HG02981 (cell line): ENCODE measurements around the gene MLX.
"Not testable (repeated sequence)": the region's sequence is repeated elsewhere in the genome, so short reads cannot be mapped to it uniquely, and the experiment has no call there.

Source experiments
- ATAC-seq: cut with Tn5 transposase; IDR thresholded peaks from one replicate; pipeline ENCODE4 v1.9.1; 2021; ENCODE audit warnings: mild to moderate bottlenecking, moderate library complexity; ENCODE audit not compliant: unreplicated experiment

Gene MLX

DNA sequence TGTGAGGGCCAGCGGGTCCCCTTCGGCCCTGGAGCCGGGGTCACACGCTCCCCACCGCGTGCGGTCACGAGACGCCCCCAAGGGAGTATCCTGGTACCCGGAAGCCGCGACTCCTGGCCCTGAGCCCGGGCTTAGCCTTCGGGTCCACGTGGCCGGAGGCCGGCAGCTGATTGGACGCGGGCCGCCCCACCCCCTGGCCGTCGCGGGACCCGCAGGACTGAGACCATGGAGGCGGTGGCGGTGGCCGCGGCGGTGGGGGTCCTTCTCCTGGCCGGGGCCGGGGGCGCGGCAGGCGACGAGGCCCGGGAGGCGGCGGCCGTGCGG is 30.9 kb upstream of the MLX start, which contains the start of gene NAGLU:
TSS of gene NAGLU (plus strand) at position 194 of the 324 bp plus-strand sequence. CDS start at position 226, 32 bp downstream.
- ATAC-seq = peak; percentile 80

DNA sequence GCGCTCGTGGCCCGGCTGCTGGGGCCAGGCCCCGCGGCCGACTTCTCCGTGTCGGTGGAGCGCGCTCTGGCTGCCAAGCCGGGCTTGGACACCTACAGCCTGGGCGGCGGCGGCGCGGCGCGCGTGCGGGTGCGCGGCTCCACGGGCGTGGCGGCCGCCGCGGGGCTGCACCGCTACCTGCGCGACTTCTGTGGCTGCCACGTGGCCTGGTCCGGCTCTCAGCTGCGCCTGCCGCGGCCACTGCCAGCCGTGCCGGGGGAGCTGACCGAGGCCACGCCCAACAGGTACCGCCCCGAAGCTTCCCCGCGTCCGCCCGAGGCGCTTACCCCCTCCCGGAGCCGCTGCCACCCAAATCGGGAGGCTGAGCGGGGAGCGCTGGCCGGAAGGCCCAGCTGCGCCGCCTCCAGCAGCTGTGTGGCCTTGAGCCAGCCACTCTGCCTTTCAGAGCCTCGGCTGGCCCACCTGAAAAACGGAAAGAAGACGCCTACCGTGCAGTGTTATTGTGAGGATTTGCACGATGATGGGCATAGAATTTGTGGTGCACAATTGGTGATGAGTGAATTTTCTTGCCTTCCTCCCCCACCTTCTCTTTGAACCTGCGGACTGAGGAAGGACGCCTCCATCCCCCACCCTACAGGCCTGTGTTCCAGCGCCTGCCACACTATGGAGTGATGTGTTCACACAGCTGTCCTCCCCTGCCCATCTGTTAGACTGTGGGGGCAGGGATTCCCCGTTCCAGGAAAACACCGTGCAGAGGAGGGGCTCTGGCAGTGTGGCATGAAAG is 30.3 kb upstream of the MLX start:
- ATAC-seq = peak; percentile 56

DNA sequence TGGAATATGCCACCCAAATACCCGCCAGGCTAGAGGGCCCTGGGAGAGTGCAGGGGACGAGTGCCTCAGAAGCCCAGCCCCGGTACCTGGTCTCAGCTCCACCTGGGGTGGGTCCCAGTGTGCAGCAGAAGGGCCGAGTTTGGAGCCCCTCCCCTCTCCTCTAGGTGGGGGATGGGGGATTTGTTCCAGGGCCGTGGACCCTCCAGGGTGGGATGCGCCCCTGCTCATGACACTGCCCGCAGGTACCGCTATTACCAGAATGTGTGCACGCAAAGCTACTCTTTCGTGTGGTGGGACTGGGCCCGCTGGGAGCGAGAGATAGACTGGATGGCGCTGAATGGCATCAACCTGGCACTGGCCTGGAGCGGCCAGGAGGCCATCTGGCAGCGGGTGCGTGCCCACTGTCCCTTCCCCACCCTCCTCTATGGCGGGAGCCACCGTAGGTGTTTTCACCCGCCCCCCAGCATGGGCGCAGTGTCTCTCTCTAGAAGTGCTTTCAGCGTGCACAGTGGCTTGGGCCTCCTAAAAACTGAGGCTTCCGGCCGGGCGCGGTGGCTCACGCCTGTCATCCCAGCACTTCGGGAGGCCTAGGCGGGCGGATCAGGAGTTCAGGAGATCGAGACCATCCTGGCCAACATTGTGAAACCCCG is 29.6 kb upstream of the MLX start:
- no peak for ATAC-seq

DNA sequence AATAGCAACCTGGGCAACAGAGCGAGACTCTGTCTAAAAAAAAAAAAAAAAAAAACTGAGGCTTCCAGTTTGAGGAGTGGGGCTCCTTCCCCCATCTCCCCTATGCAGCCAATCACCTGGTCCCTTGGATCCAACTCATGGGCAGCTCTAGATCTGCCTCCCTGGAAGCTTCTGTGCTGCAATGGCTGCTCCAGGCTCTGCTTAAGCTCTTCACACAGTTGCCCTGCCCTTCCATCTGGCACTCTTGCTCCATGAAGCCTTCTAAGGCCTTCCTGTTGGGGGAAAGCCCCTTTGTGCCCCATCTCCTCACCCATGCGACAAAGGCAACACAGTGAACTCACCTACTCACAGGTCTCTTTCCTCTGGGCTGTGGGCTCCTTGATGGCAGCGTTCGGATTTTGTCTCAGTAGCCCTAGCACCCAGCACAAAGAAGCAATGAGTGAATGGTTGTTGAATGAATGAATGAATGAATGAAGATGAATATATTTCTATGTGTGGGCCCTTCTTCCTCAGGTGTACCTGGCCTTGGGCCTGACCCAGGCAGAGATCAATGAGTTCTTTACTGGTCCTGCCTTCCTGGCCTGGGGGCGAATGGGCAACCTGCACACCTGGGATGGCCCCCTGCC is 29.0 kb upstream of the MLX start:
- ATAC-seq = no peak

DNA sequence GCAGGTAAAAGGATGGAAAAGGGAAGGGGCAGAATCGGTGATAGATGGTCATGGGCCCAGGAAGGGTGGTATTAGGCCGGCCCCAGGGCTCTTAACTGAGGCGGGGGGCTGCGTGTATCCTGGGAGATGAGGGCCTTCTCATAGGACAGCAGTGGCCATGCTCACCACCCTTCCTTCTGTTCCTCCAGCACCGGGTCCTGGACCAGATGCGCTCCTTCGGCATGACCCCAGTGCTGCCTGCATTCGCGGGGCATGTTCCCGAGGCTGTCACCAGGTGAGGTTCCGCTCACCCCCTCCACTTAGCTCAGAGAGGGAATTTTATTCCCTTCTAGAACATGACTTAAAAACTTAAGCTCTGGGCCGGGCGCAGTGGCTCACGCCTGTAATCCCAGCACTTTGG is 28.4 kb upstream of the MLX start:
- ATAC-seq = no peak

DNA sequence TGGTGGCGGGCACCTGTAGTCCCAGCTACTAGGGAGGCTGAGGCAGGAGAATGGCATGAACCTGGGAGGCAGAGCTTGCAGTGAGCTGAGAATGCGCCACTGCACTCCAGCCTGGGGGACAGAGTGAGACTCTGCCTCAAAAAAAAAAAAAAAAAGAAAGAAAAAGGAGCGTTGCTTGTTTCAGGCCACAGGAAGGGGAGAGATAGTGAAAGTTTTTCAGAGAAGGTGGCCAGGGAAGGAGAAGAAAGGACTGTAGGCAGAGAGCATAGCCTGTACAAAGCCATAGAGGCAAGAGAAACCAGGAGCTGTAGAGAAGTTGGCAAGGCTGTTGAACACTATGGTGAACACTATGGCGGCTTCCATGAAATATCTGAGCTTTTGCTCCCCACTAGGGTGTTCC is 26.3 kb upstream of the MLX start:
- not testable (repeated sequence) for ATAC-seq

DNA sequence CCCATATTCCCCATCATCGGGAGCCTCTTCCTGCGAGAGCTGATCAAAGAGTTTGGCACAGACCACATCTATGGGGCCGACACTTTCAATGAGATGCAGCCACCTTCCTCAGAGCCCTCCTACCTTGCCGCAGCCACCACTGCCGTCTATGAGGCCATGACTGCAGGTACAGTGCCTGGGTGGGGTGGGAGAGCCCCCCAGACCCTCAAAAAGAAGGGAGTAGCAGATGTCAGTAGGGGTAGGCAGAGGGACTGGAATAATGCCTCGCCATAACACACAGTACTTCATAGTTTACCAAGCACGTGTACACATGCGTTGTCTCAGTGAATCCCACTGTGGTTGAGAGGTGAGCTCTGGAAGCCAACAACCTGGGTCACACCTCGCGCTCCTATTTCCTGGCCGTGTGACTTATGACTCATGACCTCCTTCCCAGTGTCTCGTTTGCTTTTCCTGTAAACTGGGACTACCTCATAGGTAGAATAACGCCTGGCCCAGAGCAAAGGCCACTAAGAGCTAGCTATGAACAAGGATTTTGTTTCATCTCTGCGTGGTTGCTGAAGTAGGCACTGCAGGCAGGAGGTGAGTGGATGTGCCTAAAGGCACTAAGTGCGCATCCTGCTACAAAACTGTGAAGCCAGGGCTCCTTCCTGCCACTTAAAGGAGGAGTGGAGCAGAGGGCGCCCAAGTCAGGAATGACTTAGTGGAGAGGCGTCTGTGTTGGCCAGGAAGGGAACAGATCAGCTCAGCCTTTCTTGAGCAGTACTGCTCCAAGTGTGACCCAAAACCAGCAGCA is 25.7 kb upstream of the MLX start:
- no peak for ATAC-seq

DNA sequence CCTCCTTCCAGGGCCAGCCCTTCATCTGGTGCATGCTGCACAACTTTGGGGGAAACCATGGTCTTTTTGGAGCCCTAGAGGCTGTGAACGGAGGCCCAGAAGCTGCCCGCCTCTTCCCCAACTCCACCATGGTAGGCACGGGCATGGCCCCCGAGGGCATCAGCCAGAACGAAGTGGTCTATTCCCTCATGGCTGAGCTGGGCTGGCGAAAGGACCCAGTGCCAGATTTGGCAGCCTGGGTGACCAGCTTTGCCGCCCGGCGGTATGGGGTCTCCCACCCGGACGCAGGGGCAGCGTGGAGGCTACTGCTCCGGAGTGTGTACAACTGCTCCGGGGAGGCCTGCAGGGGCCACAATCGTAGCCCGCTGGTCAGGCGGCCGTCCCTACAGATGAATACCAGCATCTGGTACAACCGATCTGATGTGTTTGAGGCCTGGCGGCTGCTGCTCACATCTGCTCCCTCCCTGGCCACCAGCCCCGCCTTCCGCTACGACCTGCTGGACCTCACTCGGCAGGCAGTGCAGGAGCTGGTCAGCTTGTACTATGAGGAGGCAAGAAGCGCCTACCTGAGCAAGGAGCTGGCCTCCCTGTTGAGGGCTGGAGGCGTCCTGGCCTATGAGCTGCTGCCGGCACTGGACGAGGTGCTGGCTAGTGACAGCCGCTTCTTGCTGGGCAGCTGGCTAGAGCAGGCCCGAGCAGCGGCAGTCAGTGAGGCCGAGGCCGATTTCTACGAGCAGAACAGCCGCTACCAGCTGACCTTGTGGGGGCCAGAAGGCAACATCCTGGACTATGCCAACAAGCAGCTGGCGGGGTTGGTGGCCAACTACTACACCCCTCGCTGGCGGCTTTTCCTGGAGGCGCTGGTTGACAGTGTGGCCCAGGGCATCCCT is 23.5 kb upstream of the MLX start:
- ATAC-seq = no peak

DNA sequence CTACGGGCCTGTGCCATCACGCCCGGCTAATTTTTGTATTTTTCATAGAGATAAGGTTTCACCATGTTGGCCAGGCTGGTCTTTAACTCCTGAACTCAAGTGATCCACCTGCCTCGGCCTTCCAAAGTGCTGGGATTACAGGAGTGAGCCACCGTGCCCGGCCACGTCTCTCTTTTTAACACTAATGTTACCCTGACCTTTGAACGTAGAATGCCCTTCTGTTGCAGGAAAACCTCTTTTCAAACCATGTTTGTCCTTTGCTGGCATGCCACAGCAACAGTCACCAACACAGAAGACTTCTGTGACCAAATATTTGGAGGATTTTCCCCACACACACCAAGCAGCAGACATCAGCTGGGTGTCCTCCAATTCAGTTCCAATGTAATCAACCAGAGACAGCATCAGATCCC is 22.0 kb upstream of the MLX start:
- no peak for ATAC-seq

DNA sequence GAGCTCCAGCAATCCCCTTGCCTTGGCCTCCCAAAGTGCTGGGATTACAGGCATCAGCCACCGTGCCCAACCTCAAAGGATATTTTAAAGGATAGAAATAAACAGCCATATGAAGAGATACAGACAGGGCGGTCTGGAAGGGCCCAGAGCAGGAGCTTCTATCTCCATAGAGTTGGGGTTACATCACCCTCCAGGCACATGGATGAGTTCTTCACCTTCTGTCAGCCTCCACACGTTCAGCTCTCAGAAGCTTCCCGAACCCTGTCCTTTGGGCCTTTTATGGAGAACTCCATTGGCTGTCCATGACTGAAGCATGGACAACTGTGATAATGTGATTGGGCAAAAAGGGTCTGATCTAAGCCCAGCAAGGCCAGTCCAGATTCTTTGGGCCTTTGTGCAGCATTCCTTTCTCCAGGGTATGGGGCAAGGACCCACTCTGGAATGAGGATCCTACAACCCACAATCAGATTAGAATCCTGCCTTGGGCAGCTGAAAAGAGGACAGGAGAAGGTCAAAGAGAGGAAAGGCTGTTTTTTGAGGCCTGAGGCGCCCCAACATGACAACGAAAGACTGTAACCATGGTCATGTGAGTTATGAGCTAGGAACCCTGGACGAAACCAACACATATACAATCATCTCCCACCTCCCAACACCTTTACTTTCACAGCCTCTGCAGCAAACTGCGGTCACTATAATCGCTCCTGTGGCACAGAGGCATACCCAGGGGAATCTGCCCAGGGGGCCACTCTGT is 21.0 kb upstream of the MLX start:
- ATAC-seq = not testable (repeated sequence)

DNA sequence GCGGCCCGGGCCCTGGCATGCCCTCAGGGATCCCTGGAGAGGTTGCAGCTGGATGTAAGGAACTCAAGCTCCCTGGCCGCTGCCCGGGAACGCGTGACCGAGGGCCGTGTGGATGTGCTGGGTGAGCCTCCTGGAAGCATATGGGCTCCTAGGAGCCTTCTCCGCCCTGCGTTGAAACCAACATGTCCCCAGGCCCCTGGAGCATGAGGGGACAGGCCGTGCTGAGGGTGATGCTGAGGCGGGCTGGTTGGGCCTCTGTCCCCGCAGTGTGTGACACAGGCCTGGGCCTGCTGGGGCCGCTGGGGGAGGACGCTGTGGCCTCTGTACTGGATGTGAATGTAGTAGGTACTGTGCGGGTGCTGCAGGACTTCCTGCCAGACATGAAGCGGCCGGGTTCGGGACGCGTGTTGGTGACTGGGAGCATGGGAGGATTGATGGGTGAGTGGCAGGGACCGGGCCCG is 19.9 kb upstream of the MLX start:
- no peak for ATAC-seq

DNA sequence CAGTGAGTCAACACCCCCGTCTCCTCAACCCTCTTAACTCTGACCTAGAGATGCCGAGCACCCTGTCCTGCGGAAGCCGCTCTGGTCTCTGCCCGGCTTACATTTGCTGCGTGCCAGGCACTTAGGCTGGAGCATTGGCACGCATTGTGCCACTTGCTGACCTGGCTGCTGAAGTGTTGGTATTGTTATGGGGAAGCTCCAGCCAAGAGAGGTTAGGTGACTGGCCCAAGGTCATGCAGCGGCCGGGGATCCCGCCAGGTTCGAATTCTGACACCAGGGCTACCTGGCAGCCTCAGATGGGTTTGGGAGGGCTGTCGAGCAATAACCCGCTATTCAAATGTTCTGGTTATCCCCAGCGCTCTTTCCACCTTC is 19.2 kb upstream of the MLX start:
- ATAC-seq = no peak

DNA sequence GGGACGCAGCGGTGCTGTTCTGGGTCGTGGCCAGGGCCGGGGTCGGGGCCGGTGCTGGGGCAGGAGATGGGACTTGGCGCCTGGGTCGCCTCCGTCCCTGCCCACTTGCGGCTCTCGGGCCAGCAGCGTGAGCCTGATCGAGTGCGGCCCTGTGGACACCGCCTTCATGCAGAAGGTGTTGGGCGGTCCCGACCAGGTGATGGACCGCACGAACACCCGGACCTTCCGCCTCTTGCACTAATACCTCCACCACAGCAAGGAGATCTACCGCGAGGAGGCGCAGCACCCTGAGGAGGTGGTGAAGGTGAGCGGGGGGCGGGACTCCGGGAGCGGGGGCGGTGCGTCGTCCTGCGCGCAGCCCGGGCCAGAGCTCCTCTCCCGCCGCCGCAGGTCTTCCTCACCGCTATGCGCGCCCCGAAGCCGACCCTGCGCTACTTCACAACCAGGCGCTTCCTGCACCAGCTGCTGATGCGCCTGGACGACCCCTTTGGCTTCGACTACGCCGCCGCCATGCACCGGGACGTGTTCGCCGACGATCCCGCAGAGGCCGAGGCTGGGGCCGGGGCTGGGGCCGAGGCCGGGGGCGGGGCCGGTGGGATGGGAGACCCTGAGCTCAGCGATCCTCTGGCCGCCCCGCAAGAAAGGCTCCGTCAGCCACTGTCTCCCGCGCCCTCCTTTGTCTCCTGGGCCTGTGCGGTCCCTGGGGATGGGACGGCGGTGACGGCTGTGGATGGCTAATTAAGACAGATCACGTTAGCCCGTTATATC is 18.6 kb upstream of the MLX start:
- ATAC-seq = peak; percentile 54

DNA sequence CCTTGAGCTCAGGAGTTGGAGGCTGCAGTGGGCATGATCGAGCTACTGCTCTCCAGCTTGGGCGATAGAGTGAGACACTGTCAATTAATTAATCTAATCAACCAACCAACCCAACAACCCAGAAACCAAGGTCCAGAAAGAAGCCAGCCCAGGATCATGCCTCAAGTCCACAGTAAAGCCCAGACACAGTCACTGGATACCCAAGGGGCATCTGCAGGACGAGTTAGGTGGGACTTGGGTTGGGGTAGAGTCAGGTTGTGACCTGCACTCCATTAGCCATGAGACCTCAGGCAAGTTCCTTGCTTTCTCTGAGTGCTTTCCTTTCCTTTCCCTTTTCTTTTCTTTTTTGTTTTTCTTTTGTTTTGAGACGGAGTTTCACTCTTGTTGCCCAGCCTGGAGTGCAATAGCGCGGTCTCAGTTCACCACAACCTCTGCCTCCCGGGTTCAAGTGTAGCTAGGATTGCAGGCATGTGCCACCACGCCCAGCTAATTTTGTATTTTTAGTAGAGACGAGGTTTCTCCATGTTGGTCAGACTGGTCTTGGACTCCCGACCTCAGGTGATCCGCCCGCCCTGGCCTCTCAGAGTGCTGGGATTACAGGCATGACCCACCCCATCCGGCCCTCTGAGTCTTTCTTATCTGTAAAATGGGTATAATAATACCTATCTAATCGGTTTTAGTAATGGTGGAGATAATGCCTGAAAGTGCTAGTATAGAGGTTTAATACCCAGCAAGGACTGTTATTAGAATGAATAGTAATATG is 17.7 kb upstream of the MLX start:
- no peak for ATAC-seq

DNA sequence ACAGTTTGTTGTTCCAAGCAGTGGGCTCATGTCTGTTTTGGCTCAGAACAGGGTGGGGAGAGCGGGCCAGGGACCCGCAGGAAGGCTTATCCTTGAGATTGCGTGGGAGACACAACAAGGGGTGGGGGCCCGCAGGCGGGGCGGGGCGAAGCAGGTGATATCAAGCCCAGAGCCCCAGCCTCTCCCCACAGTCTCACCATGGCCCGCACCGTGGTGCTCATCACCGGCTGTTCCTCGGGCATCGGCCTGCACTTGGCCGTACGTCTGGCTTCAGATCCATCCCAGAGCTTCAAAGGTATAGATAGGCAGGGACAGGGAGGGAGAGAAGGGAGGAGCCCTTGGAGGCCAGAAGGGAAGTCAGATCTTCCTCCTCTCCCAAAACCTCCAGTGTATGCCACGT is 14.2 kb upstream of the MLX start, which contains the start of gene HSD17B1:
TSS of gene HSD17B1 (plus strand) at position 188 of the 400 bp plus-strand sequence. CDS start at position 199, 11 bp downstream.
- not testable (repeated sequence) for ATAC-seq

DNA sequence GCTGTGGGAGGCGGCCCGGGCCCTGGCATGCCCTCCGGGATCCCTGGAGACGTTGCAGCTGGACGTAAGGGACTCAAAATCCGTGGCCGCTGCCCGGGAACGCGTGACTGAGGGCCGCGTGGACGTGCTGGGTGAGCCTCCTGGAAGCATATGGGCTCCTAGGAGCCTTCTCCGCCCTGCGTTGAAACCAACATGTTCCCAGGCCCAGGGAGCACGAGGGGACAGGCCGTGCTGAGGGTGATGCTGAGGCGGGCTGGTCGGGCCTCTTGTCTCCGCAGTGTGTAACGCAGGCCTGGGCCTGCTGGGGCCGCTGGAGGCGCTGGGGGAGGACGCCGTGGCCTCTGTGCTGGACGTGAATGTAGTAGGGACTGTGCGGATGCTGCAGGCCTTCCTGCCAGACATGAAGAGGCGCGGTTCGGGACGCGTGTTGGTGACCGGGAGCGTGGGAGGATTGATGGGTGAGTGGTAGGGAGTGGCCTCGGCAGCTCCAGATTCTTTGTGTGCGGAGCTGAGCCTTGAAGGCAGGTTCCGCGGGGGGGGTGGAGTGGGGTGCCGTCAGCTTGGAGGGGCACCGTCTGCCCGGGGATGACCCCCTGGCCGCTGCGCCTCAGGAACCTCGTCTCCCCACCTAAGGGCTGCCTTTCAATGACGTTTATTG is 13.6 kb upstream of the MLX start:
- no peak for ATAC-seq

DNA sequence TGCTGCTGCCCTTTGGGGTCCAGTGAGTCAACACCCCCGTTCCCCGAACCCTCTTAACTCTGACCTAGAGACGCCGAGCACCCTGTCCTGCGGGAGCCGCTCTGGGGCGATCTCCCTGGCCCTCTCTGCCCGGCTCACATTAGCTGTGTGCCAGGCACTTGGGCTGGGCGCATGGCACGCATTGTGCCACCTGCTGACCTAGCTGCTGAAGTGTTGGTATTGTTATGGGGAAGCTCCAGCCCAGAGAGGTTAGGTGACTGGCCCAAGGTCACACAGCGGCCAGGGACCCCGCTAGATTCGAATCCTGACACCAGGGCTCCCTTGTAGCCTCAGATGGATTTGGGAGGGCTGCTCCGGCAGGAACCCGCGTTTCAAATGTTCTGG is 13.0 kb upstream of the MLX start:
- ATAC-seq = no peak
